Caco-2 (cell line): ENCODE data around the gene CCDC102A. TPM values are rescaled to one million over a fixed set of nuclear protein-coding genes. Genes with fewer than 3 reads are reported as not detected.

Experiments
- BruUV-seq: library from RNA; stranded (reverse); fragments of 400-500 nt; replicated peaks from 2 replicates; lab custom pipeline; 2021; lab: Mats Ljungman, UMichigan
- CTCF ChIA-PET: fragments of 300-600 bp; sonication (Branson Sonifier 250); formaldehyde crosslinking; loops from one replicate; lab custom pipeline; 2022; ENCODE audit warnings: antibody characterized with exemption; lab: Charles Lee
- POLR2A ChIA-PET: fragments of 300-600 bp; sonication (Branson Sonifier 250); formaldehyde crosslinking; loops from one replicate; lab custom pipeline; 2022; ENCODE audit warnings: antibody characterized with exemption; lab: Charles Lee
- DNase-seq, 2 experiments: peaks; one replicate each; pipeline versions ENCODE4 v3.0.0 to v3.0.0-alpha.2; 2020 to 2022
- H3K27me3 ChIP-seq: replicated peaks from 2 replicates; pipeline ENCODE4 v1.6.0; 2011; ENCODE audit warnings: low read length; ENCODE audit not compliant: control insufficient read depth, insufficient read depth
- H3K36me3 ChIP-seq: 2 replicates; pipeline ENCODE4 v1.5.1; 2011; ENCODE audit warnings: low read length; ENCODE audit not compliant: control insufficient read depth, insufficient read depth
- H3K4me1 ChIP-seq: fragments of 250-450 bp; sonication (Bioruptor Pico); 2 replicates; pipeline ENCODE4 v1.5.1; 2020; ENCODE audit warnings: mild to moderate bottlenecking
- H3K4me3 ChIP-seq: 2 replicates; pipeline ENCODE4 v1.5.1; 2011; ENCODE audit warnings: low read depth, mild to moderate bottlenecking, control low read depth, low read length
- H3K9me3 ChIP-seq: fragments of 250-450 bp; sonication (Bioruptor Pico); 2 replicates; pipeline ENCODE4 v1.5.1; 2020; ENCODE audit warnings: mild to moderate bottlenecking, moderate library complexity
- H3K27ac Mint-ChIP-seq: one replicate; pipeline ENCODE4 v1.8.0; 2022; ENCODE audit warnings: mixed read lengths; ENCODE audit not compliant: unreplicated experiment
- H3K27me3 Mint-ChIP-seq: one replicate; pipeline ENCODE4 v1.8.0; 2022; ENCODE audit warnings: mixed read lengths; ENCODE audit not compliant: insufficient read depth, unreplicated experiment
- H3K36me3 Mint-ChIP-seq: one replicate; pipeline ENCODE4 v1.8.0; 2022; ENCODE audit warnings: mild to moderate bottlenecking, mixed read lengths; ENCODE audit not compliant: insufficient read depth, unreplicated experiment
- H3K4me1 Mint-ChIP-seq: one replicate; pipeline ENCODE4 v1.8.0; 2022; ENCODE audit warnings: low read depth, mixed read lengths; ENCODE audit not compliant: unreplicated experiment
- H3K4me3 Mint-ChIP-seq: one replicate; pipeline ENCODE4 v1.8.0; 2022; ENCODE audit warnings: mild to moderate bottlenecking, moderate library complexity, mixed read lengths; ENCODE audit not compliant: unreplicated experiment
- H3K9me3 Mint-ChIP-seq: one replicate; pipeline ENCODE4 v1.8.0; 2022; ENCODE audit warnings: mixed read lengths; ENCODE audit not compliant: unreplicated experiment
- intact Hi-C: fragments of 100-400 bp; cut with micrococcal nuclease; formaldehyde crosslinking; loops from one replicate; pipeline ENCODE4 v1.10.0; 2022; ENCODE audit not compliant: unreplicated experiment
- total RNA-seq: library from RNA; stranded (reverse); gene quantifications from 2 replicates; pipeline ENCODE4 v1.2.3, GENCODE V29; 2022
- TF ChIP-seq, protein P1 (sequence below), 2 experiments: fragments of 200-600 bp in 1 of 2; IDR thresholded peaks; 1 replicate in 1 of 2; 2 replicates in 1 of 2; pipeline versions ENCODE4 v1.5.1 to v1.8.0; 2011 to 2022; ENCODE audit warnings: antibody characterized with exemption in 1 of 2, control low read depth in 1 of 2, inconsistent platforms in 1 of 2, low read depth in 1 of 2, low read length in 1 of 2, mild to moderate bottlenecking in 1 of 2, moderate library complexity in 1 of 2; ENCODE audit not compliant: insufficient read depth in 1 of 2, severe bottlenecking in 1 of 2, unreplicated experiment in 1 of 2

Gene CCDC102A
- total RNA-seq, 1 experiment from 2014 or later, result 11.8 TPM

- Histone ChIP-seq H3K9me3 (no peaks in the 10 kb centered on the region), H3K4me1 (no peaks in the 10 kb centered on the region), H3K27me3 (no peaks in the 10 kb centered on the region), H3K36me3 (no peaks in the 10 kb centered on the region), H3K4me3 (no peak overlapping the region)
- Mint-ChIP-seq H3K27ac (no peak overlapping the region), H3K4me1 (no peaks in the 10 kb centered on the region), H3K27me3 (no peaks in the 10 kb centered on the region), H3K9me3 (no peaks in the 10 kb centered on the region), H3K36me3 (peaks cover 6% of the 10 kb centered on the region), H3K4me3 (no peak overlapping the region)
- TF ChIP-seq, protein P1, sequence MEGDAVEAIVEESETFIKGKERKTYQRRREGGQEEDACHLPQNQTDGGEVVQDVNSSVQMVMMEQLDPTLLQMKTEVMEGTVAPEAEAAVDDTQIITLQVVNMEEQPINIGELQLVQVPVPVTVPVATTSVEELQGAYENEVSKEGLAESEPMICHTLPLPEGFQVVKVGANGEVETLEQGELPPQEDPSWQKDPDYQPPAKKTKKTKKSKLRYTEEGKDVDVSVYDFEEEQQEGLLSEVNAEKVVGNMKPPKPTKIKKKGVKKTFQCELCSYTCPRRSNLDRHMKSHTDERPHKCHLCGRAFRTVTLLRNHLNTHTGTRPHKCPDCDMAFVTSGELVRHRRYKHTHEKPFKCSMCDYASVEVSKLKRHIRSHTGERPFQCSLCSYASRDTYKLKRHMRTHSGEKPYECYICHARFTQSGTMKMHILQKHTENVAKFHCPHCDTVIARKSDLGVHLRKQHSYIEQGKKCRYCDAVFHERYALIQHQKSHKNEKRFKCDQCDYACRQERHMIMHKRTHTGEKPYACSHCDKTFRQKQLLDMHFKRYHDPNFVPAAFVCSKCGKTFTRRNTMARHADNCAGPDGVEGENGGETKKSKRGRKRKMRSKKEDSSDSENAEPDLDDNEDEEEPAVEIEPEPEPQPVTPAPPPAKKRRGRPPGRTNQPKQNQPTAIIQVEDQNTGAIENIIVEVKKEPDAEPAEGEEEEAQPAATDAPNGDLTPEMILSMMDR (IDR thresholded peaks at IDR 0.05; ENCODE audit: insufficient read depth in 1 of 2, low read depth in 1 of 2, low read length in 1 of 2, severe bottlenecking in 1 of 2, unreplicated experiment in 1 of 2), result no peak
- DNase-seq, result no peak
- ChIA-PET POLR2A (no interaction called here), CTCF (interaction anchor here (0.6 kb wide), 1 partner anchor 16 kb away, joined by 4 read pairs; no protein-coding TSS in a partner anchor)
- intact Hi-C loops, result no loop called here
- no TSS peak for BruUV-seq
Observed at GRCh38 chr16:57544124-57544653, 7.8 kb upstream of the CCDC102A start.

DNA sequence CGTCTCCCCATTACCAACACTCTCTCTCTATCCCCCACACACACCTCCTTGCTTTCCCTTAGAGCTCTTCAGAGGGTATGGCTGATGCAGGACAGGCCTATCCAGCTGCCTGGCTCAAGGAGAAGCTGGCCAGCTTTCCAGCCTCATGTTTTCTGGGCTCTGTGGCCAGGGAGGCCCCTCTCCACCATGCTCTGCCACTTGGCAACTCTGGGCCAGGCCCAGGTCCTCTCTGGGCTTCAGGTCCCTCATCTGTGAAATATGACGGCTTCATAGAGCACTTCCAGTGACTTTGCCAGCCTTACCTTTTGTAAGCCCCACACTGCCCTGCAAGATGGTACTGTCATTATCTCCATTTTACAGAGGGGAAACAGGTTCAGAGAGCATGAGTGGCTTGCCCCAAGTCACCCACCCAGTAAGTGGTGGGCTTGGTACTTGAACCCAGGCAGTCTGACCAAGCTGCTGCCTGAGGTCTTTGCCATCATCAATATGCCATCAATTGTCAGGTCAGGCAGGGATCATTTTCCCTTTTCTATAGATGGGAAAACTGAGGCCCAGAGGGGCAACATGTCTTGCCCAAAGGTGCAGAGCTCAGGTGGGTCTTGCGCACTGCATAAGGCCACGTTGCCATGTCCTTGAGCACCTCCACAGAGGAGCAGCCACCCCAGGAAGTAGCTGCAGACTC, 5.5 kb upstream of the CCDC102A start:
- TF ChIP-seq, protein P1 (IDR thresholded peaks at IDR 0.05; ENCODE audit: insufficient read depth in 1 of 2, low read depth in 1 of 2, low read length in 1 of 2, severe bottlenecking in 1 of 2, unreplicated experiment in 1 of 2), result no peak
- Histone ChIP-seq H3K27me3 (no peaks in the 10 kb centered on the region), H3K36me3 (no peaks in the 10 kb centered on the region), H3K9me3 (no peaks in the 10 kb centered on the region), H3K4me3 (no peak overlapping the region), H3K4me1 (peaks cover 3% of the 10 kb centered on the region; the same call in 1 of the 2 replicates)
- no TSS peak for BruUV-seq
- intact Hi-C loops, result no loop called here
- ChIA-PET POLR2A (no interaction called here), CTCF (interaction anchor here (0.7 kb wide), 1 partner anchor 49 kb away, joined by 3 read pairs; no protein-coding TSS in a partner anchor)
- Mint-ChIP-seq H3K4me3 (no peak overlapping the region), H3K27me3 (no peaks in the 10 kb centered on the region), H3K4me1 (no peaks in the 10 kb centered on the region), H3K9me3 (no peaks in the 10 kb centered on the region), H3K36me3 (peaks cover 17% of the 10 kb centered on the region), H3K27ac (no peak overlapping the region)
- no peak for DNase-seq

DNA sequence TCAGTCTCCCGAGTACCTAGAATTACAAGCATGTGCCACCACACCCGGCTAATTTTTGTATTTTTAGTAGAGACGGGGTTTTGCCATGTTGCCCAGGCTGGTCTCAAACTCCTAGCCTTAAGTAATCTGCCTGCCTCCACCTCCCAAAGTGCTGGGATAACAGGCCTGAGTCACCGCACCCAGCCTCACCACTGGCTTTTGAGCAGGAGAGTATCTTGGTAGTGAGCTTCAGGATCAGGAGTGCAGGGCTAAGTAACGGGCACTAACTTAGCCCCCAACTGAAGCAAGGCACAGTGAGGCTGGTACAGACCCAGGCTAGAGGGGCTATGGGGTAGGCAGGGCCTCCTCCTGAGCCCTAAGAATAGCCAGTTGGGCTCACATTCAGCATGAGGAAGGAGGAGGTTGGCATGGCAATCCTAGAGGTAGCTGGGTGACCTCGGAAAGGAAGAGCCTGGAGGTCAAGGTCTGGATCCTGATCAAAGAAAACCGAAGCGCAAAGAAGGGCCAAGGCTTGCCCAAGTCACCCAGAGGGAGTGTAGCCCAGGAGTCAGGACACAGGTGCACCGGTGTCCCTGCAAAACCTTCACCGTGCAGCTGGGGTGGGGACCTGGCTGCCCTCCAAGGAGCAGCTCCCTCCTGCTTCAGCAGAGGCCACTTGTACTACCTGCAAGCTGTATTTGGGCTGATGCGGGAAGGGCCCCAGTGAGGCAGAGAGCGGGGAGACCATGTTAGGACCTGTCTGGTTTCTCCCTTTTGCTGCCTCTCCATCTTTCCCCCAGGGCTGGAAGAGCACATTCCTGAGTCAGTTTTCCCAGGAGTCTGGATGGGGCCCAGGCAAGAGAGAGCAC, 4.8 kb upstream of the CCDC102A start:
- no peak overlapping the region for H3K27ac Mint-ChIP-seq
- POLR2A ChIA-PET, result no interaction called here
- intact Hi-C loops, result no loop called here

More for the DNA sequence above, 4.8 kb upstream of the CCDC102A start:
- Histone ChIP-seq H3K4me1 (peaks cover 5% of the 10 kb centered on the region; the same call in 1 of the 2 replicates), H3K9me3 (no peaks in the 10 kb centered on the region), H3K27me3 (no peaks in the 10 kb centered on the region), H3K36me3 (no peaks in the 10 kb centered on the region), H3K4me3 (no peak overlapping the region)
- no peak for DNase-seq
- CTCF ChIA-PET, result interaction anchor here (0.7 kb wide), 1 partner anchor 50 kb away, joined by 3 read pairs; no protein-coding TSS in a partner anchor
- BruUV-seq, result no TSS peak
- TF ChIP-seq, protein P1 (IDR thresholded peaks at IDR 0.05; ENCODE audit: insufficient read depth in 1 of 2, low read depth in 1 of 2, low read length in 1 of 2, severe bottlenecking in 1 of 2, unreplicated experiment in 1 of 2), result no peak
- Mint-ChIP-seq H3K4me1 (no peaks in the 10 kb centered on the region), H3K9me3 (no peaks in the 10 kb centered on the region), H3K4me3 (no peak overlapping the region), H3K36me3 (peaks cover 21% of the 10 kb centered on the region), H3K27me3 (no peaks in the 10 kb centered on the region)
